Neuronal stem cell (in vitro differentiated cells): ENCODE results near the gene WWOX.

Experiments
- DNase-seq: peaks from one replicate; pipeline ENCODE4 v3.0.0-alpha.2; 2013; ENCODE audit warnings: low spot score
- H2AFZ ChIP-seq: one replicate; pipeline ENCODE4 v1.6.1; 2013; ENCODE audit warnings: mild to moderate bottlenecking, low read length, inconsistent platforms
- H2AK5ac ChIP-seq: 2 replicates; pipeline ENCODE4 v1.6.1; 2013; ENCODE audit warnings: low read depth, mild to moderate bottlenecking, inconsistent platforms, low read length, moderate library complexity, mixed read lengths
- H2BK120ac ChIP-seq: 2 replicates; pipeline ENCODE4 v1.6.1; 2013; ENCODE audit warnings: low read depth, mild to moderate bottlenecking, inconsistent platforms, low read length, moderate library complexity, mixed read lengths
- H2BK12ac ChIP-seq: one replicate; pipeline ENCODE4 v1.6.1; 2013; ENCODE audit warnings: low read length, inconsistent platforms
- H2BK15ac ChIP-seq: 2 replicates; pipeline ENCODE4 v1.6.1; 2013; ENCODE audit warnings: mild to moderate bottlenecking, low read length, inconsistent platforms, mixed read lengths
- H2BK5ac ChIP-seq: one replicate; pipeline ENCODE4 v1.6.1; 2013; ENCODE audit warnings: inconsistent platforms, mild to moderate bottlenecking, low read length, moderate library complexity
- H3K14ac ChIP-seq: one replicate; pipeline ENCODE4 v1.6.1; 2013; ENCODE audit warnings: low read length, inconsistent platforms
- H3K18ac ChIP-seq: 2 replicates; pipeline ENCODE4 v1.6.1; 2013; ENCODE audit warnings: low read length, inconsistent platforms
- H3K23ac ChIP-seq: 2 replicates; pipeline ENCODE4 v1.6.1; 2013; ENCODE audit warnings: low read depth, mild to moderate bottlenecking, mixed read lengths, low read length, inconsistent platforms; ENCODE audit not compliant: poor library complexity
- H3K27ac ChIP-seq: replicated peaks from 3 replicates; pipeline ENCODE4 v1.5.1; 2013; ENCODE audit warnings: low read length, inconsistent platforms
- H3K27me3 ChIP-seq, 3 experiments: 2 replicates each; pipeline ENCODE4 v1.6.1; 2013; ENCODE audit warnings: low read length in 3 of 3, mild to moderate bottlenecking in 2 of 3, inconsistent platforms in 1 of 3, low read depth in 1 of 3, mixed read lengths in 1 of 3, moderate library complexity in 1 of 3; ENCODE audit not compliant: control insufficient read depth in 3 of 3, insufficient read depth in 3 of 3
- H3K36me3 ChIP-seq, 2 donors: replicated peaks in 1 of 2; 2 replicates each; pipeline ENCODE4 v1.6.1; 2013; ENCODE audit warnings: low read length in 2 of 2; ENCODE audit not compliant: control insufficient read depth in 2 of 2, insufficient read depth in 2 of 2
- H3K4ac ChIP-seq: 2 replicates; pipeline ENCODE4 v1.6.1; 2013; ENCODE audit warnings: inconsistent platforms, mild to moderate bottlenecking, low read length, moderate library complexity
- H3K4me1 ChIP-seq, 2 donors: 1 replicate in 1 of 2; 2 replicates in 1 of 2; pipeline ENCODE4 v1.6.1; 2013; ENCODE audit warnings: low read length in 2 of 2, low read depth in 1 of 2; ENCODE audit not compliant: control insufficient read depth in 2 of 2, insufficient read depth in 1 of 2
- H3K4me2 ChIP-seq: one replicate; pipeline ENCODE4 v1.6.1; 2013; ENCODE audit warnings: mild to moderate bottlenecking, low read length, inconsistent platforms; ENCODE audit not compliant: insufficient read depth, poor library complexity, severe bottlenecking
- H3K4me3 ChIP-seq, 2 donors: 2 replicates each; pipeline ENCODE4 v1.5.1; 2013; ENCODE audit warnings: low read length in 2 of 2, mild to moderate bottlenecking in 2 of 2, inconsistent platforms in 1 of 2, moderate library complexity in 1 of 2
- H3K79me1 ChIP-seq: one replicate; pipeline ENCODE4 v1.6.1; 2013; ENCODE audit warnings: low read depth, mild to moderate bottlenecking, inconsistent platforms, low read length, moderate library complexity
- H3K9ac ChIP-seq: one replicate; pipeline ENCODE4 v1.6.1; 2013; ENCODE audit warnings: mild to moderate bottlenecking, low read depth, low read length, inconsistent platforms; ENCODE audit not compliant: poor library complexity
- H3K9me3 ChIP-seq, 2 donors: replicated peaks in 1 of 2; 2 replicates each; pipeline versions ENCODE3 to v1.6.1; 2013; ENCODE audit warnings: low read length in 2 of 2, mild to moderate bottlenecking in 2 of 2, inconsistent platforms in 1 of 2, low read depth in 1 of 2, mixed read lengths in 1 of 2, moderate library complexity in 1 of 2; ENCODE audit not compliant: control insufficient read depth in 2 of 2, insufficient read depth in 1 of 2
- H4K8ac ChIP-seq: one replicate; pipeline ENCODE4 v1.6.1; 2013; ENCODE audit warnings: low read depth, mild to moderate bottlenecking, inconsistent platforms, low read length, moderate library complexity
- H4K91ac ChIP-seq: one replicate; pipeline ENCODE4 v1.6.1; 2013; ENCODE audit warnings: low read length, low read depth, mild to moderate bottlenecking, inconsistent platforms; ENCODE audit not compliant: poor library complexity
- WGBS, 2 donors: extraction: QIAGEN DNeasy Blood & Tissue Kit; methylation state at CpG; one replicate each; pipeline ENCODE4 v1.1.7; 2013; ENCODE audit warnings: missing lambda C conversion rate in 2 of 2, mixed read lengths in 1 of 2; ENCODE audit not compliant: insufficient read length in 2 of 2, insufficient replicate concordance in 1 of 2; ENCODE audit errors: extremely low coverage in 2 of 2; 5-methylcytosine and 5-hydroxymethylcytosine counted together

Gene WWOX

DNA sequence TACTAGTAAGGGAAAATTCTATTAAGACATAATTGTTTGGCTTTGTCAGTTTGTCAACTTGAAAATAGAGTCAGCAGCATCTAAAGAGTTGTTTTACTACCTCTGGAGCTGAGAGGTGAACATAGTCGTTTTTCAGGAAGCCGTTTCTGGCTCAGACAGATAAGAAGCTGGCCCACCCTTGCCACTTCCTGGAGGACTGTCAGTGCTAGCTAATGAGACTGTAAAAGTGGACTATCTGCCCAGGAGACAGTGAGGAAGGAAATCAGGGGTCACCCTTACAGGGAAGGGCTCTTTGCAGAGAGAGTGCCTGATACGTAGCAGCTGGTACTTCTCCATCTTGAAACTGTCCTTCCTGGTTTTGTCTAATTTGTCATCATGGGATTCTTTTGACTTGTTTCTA is 328.7 kb downstream of the WWOX start:
- no peaks in the 10 kb centered on the region for H3K27me3 ChIP-seq
- no CpG with 5 or more reads among the region's 3 CpGs for WGBS, 2 donors
- H2BK5ac ChIP-seq, result no peak overlapping the region
- H3K23ac ChIP-seq, result no peak overlapping the region
- no peak for DNase-seq
- H3K4me1 ChIP-seq, result peaks cover 1 to 2% of the 10 kb centered on the region in 2 donors
- peaks cover 0 to 2% of the 10 kb centered on the region in 2 donors for H3K9me3 ChIP-seq
- H4K8ac ChIP-seq, result no peak overlapping the region
- no peak overlapping the region for H2BK12ac ChIP-seq
- H3K27ac ChIP-seq, result no peak overlapping the region
- H3K4ac ChIP-seq, result no peak overlapping the region
- H2BK15ac ChIP-seq, result no peak overlapping the region
- no peaks in the 10 kb centered on the region for H3K79me1 ChIP-seq
- no peak overlapping the region for H2AFZ ChIP-seq
- no peak overlapping the region for H3K18ac ChIP-seq
- H3K4me3 ChIP-seq, result no peak overlapping the region
- H3K4me2 ChIP-seq, result no peak overlapping the region
- no peak overlapping the region for H3K14ac ChIP-seq
- no peak overlapping the region for H4K91ac ChIP-seq
- no peak overlapping the region for H2BK120ac ChIP-seq
- no peak overlapping the region for H3K9ac ChIP-seq
- H3K36me3 ChIP-seq, result peaks cover 0 to 2% of the 10 kb centered on the region in 2 donors
- H2AK5ac ChIP-seq, result no peak overlapping the region

DNA sequence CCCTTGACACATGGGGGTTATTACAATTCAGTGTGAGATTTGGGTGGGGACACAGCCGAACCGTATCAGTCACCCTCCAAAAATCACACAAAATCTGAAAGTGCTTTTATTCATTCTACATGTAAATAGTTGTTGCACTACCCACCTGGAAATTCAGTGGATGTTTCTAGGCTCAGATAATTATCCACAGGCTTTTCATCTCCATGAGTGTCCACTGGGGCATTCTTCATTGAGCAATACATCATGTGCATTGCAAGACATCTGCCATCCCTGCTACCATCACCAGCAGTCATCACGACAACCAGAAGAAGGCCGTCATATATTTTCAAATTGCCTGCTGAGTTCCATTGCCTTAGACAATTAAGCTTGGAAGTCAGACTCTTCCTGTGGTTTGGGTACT is 330.8 kb downstream of the WWOX start:
- H2BK12ac ChIP-seq, result no peak overlapping the region
- no peak overlapping the region for H3K18ac ChIP-seq
- no peak overlapping the region for H3K9ac ChIP-seq
- no CpG with 5 or more reads among the region's 4 CpGs for WGBS, 2 donors
- no peak overlapping the region for H3K23ac ChIP-seq
- H3K4me1 ChIP-seq, result peaks cover 1 to 2% of the 10 kb centered on the region in 2 donors
- H3K14ac ChIP-seq, result no peak overlapping the region
- H3K4ac ChIP-seq, result no peak overlapping the region
- DNase-seq, result no peak
- no peak overlapping the region for H3K4me3 ChIP-seq
- no peak overlapping the region for H3K27ac ChIP-seq
- no peaks in the 10 kb centered on the region for H3K9me3 ChIP-seq
- H2BK5ac ChIP-seq, result no peak overlapping the region
- H3K4me2 ChIP-seq, result no peak overlapping the region
- H4K8ac ChIP-seq, result no peak overlapping the region
- H3K27me3 ChIP-seq, result no peaks in the 10 kb centered on the region
- peaks cover 0 to 2% of the 10 kb centered on the region in 2 donors for H3K36me3 ChIP-seq
- no peak overlapping the region for H4K91ac ChIP-seq
- H2AFZ ChIP-seq, result no peak overlapping the region
- H2AK5ac ChIP-seq, result no peak overlapping the region
- no peaks in the 10 kb centered on the region for H3K79me1 ChIP-seq
- H2BK120ac ChIP-seq, result no peak overlapping the region
- H2BK15ac ChIP-seq, result no peak overlapping the region

DNA sequence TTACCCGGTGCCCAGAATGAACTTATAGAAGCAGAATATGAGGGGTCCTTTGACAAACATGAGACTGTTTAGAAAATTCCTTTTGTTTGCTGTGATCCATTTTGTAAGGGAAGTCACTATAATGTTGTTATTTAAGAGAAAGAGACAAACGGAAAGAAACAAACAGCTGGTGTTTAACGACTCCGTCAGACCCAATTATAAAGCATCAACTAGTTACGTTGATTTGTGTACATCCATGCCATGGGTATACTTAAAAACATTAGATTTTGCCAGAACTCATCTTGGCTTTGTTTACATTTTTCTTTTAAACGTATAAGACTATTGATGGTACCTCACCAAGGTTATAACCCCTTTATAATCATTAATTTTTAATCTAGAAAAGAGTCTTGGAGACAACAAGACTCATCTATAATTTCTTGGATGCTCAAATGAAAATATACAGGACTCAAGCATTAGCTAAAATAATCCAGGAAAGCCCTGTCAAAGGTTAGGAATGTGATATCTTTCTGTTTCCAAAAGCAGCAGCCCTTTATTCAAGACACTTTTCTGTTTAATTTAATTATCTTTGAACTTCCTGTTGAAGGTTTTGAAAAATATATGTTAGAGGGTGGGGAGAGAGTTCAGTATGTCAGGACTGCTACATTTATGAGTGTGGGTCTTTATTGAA is 331.7 kb downstream of the WWOX start:
- no CpG with 5 or more reads among the region's 6 CpGs for WGBS, 2 donors
- no peak overlapping the region for H2BK120ac ChIP-seq
- peaks cover 1 to 2% of the 10 kb centered on the region in 2 donors for H3K4me1 ChIP-seq
- H2AK5ac ChIP-seq, result no peak overlapping the region
- H3K9ac ChIP-seq, result no peak overlapping the region
- H3K4me2 ChIP-seq, result no peak overlapping the region
- H3K27me3 ChIP-seq, result no peaks in the 10 kb centered on the region
- H3K79me1 ChIP-seq, result no peaks in the 10 kb centered on the region
- no peak overlapping the region for H3K4me3 ChIP-seq
- peaks cover 0 to 2% of the 10 kb centered on the region in 2 donors for H3K36me3 ChIP-seq
- H2BK5ac ChIP-seq, result no peak overlapping the region
- no peak overlapping the region for H2AFZ ChIP-seq
- H4K91ac ChIP-seq, result no peak overlapping the region
- no peak overlapping the region for H3K4ac ChIP-seq
- no peak overlapping the region for H3K23ac ChIP-seq
- H2BK12ac ChIP-seq, result no peak overlapping the region
- H3K27ac ChIP-seq, result no peak overlapping the region
- DNase-seq, result no peak
- H4K8ac ChIP-seq, result no peak overlapping the region
- H3K18ac ChIP-seq, result no peak overlapping the region
- no peaks in the 10 kb centered on the region for H3K9me3 ChIP-seq
- H2BK15ac ChIP-seq, result no peak overlapping the region
- no peak overlapping the region for H3K14ac ChIP-seq

DNA sequence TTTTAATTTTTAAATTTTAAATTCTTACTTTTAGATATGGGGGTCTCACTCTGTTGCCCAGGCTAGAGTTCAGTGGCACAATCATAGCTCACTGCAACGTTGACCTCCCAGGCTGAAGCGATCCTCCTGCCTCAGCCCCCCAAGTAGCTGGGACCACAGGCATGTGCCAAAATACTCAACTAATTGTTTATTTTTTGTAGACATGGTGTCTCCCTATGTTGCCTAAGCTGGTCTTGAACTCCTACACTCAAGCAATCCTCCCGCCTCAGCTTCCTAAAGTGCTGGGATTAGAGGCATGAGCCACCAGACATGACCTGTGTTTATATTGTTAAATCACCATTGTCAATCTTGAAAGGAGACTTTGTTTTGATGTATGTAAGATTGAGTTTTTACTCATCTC is 332.2 kb downstream of the WWOX start:
- Histone ChIP-seq H3K9me3 (no peaks in the 10 kb centered on the region), H3K23ac (no peak overlapping the region), H3K27ac (no peak overlapping the region), H3K9ac (no peak overlapping the region), H3K14ac (no peak overlapping the region), H4K8ac (no peak overlapping the region), H3K4me2 (no peak overlapping the region), H2BK15ac (no peak overlapping the region), H3K36me3 (peaks cover 0 to 2% of the 10 kb centered on the region in 2 donors), H4K91ac (no peak overlapping the region), H2BK5ac (no peak overlapping the region), H2AFZ (no peak overlapping the region), H3K4ac (no peak overlapping the region), H2BK12ac (no peak overlapping the region), H3K4me1 (peaks cover 1 to 2% of the 10 kb centered on the region in 2 donors), H2AK5ac (no peak overlapping the region), H2BK120ac (no peak overlapping the region), H3K4me3 (no peak overlapping the region), H3K27me3 (no peaks in the 10 kb centered on the region), H3K18ac (no peak overlapping the region), H3K79me1 (no peaks in the 10 kb centered on the region)
- no CpG with 5 or more reads among the region's 3 CpGs for WGBS, 2 donors
- no peak for DNase-seq
